GM12878 (cell line): ENCODE results near the gene ATP8A1. TPM values are rescaled to one million over a fixed set of nuclear protein-coding genes. Genes with fewer than 3 reads are reported as not detected.

Experiments used
- CTCF ChIP-seq, 3 experiments: IDR thresholded peaks in 2 of 3; conservative IDR thresholded peaks in 1 of 3; 2 replicates each; pipeline ENCODE4 v1.5.1; 2011; ENCODE audit warnings: low read depth in 3 of 3, low read length in 3 of 3, mild to moderate bottlenecking in 3 of 3, control low read depth in 2 of 3, moderate library complexity in 2 of 3, inconsistent platforms in 1 of 3, mixed read lengths in 1 of 3; ENCODE audit not compliant: control insufficient read depth in 2 of 3, insufficient read depth in 1 of 3; ENCODE audit errors: extremely low read depth in 1 of 3
- EED ChIP-seq: sonication (generic); IDR thresholded peaks from 2 replicates; pipeline ENCODE4 v1.6.1; 2016; ENCODE audit warnings: antibody characterized with exemption, low read depth
- IKZF1 ChIP-seq: fragments of 450-650 bp; conservative IDR thresholded peaks from 2 replicates; pipeline ENCODE4 v1.6.1; 2017; ENCODE audit warnings: antibody characterized with exemption, mild to moderate bottlenecking
- NFYA ChIP-seq: IDR thresholded peaks from 2 replicates; pipeline ENCODE4 v1.6.1; 2011; ENCODE audit warnings: low read depth, mild to moderate bottlenecking, low read length, improper control_type of control experiment, borderline replicate concordance
- RAD51 ChIP-seq: fragments of 450-650 bp; IDR thresholded peaks from 2 replicates; pipeline ENCODE4 v1.6.1; 2016; ENCODE audit warnings: moderate library complexity, mild to moderate bottlenecking, inconsistent platforms
- SMC3 ChIP-seq: IDR thresholded peaks from 2 replicates; pipeline ENCODE4 v1.6.1; 2011; ENCODE audit warnings: low read length, improper control_type of control experiment, borderline replicate concordance
- SPI1 ChIP-seq: IDR thresholded peaks from 2 replicates; pipeline ENCODE4 v1.6.1; 2011; ENCODE audit warnings: low read depth, mild to moderate bottlenecking, low read length, moderate library complexity, borderline replicate concordance; ENCODE audit not compliant: insufficient read depth
- SREBF1 ChIP-seq: IDR thresholded peaks from 2 replicates; pipeline ENCODE4 v1.6.1; 2012; ENCODE audit warnings: mild to moderate bottlenecking, low read length
- WRNIP1 ChIP-seq: IDR thresholded peaks from 2 replicates; pipeline ENCODE4 v1.6.1; 2011; ENCODE audit warnings: low read depth, low read length, improper control_type of control experiment, borderline replicate concordance
- YBX1 ChIP-seq: fragments of 450-650 bp; IDR thresholded peaks from 2 replicates; pipeline ENCODE4 v1.6.1; 2016; ENCODE audit warnings: antibody characterized with exemption
- ZBTB11 ChIP-seq: fragments of 450-650 bp; formaldehyde crosslinking; IDR thresholded peaks from 2 replicates; pipeline ENCODE4 v1.5.0; 2022; ENCODE audit warnings: mild to moderate bottlenecking, missing genetic modification characterization
- ZSCAN29 ChIP-seq: fragments of 450-650 bp; IDR thresholded peaks from 2 replicates; pipeline ENCODE4 v1.6.1; 2017; ENCODE audit warnings: mild to moderate bottlenecking, moderate library complexity
- polyA plus RNA-seq, 11 experiments: library from polyadenylated mRNA; depleted of rRNA in 4 of 11; unstranded in 6 of 11; stranded (reverse) in 5 of 11; fragments of >200 nt; fragmentation: Nextera tagmentation in 4 of 11; fragmentation: Illumina TruSeq in 1 of 11; extraction: Ambion mirVana in 4 of 11; extraction: Trizol in 1 of 11; gene quantifications; 1 replicate in 1 of 11; 2 replicates in 10 of 11; pipeline versions ENCODE4 v1.2.1 to v1.2.3, GENCODE V29; 2011 to 2016; ENCODE audit warnings: inconsistent platforms in 2 of 11, missing spikeins in 2 of 11, low read depth in 1 of 11
- total RNA-seq, 4 experiments: library from RNA; depleted of rRNA in 3 of 4; stranded (reverse); fragments of >200 nt in 3 of 4; fragmentation: Illumina TruSeq in 1 of 4; extraction: Trizol in 1 of 4; gene quantifications; 2 replicates each; pipeline versions ENCODE4 v1.2.1 to v1.2.3, GENCODE V29; 2013 to 2021
- TF ChIP-seq, protein P1 (sequence below): fragments of 450-650 bp; IDR thresholded peaks from 2 replicates; pipeline ENCODE4 v1.6.1; 2018; ENCODE audit warnings: borderline replicate concordance, mild to moderate bottlenecking; ENCODE audit not compliant: partially characterized antibody

ATP8A1 gene
- total and polyA plus RNA-seq, 10 of the 15 experiments (the other 5 are each of a cell fraction or from before 2014, with no cell fraction given): 9.0 to 116 (median 37.3) TPM

DNA sequence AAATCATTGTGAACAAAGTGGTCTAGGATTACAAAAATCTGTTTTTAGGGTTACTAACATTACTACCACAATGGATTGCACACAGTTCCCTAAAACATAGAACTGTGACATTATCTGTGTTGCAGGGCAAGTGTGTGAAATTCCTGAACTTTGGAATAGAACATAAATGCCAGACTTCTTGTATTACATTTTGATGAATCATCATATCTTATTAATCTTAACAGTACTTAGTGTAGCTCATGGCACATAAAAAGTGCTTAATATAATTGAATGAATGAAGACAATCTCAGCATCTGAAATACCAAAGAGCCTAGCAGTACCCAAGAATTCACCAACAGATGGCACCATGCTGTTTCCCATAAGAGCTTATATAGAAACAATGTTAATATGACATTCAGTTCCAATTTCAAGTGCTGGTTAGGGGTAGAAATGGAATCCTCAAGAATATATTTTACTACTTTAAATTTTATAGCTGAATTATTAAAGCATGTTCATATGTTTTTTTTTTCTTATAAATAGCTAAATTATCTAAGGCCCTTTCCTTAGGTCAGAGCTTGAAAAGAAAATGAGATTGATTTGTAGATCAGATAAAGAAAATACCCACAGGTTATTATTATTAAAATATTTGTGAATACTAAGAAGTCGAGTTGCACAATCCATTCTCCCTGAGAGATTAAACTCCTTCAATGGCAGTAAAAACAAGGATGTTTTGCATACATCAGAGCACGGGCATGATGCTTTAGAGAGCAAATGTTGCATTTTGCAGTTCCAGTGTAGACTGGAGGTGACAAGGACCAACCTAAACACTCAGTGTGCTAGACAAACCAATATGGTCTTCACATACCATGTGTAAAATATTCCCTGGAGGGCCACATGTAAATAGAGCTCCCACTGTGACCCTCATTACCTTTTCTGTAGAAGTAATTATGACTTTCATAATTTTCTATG, 285.3 kb downstream of the ATP8A1 start (continued):
- TF ChIP-seq CTCF (IDR thresholded peaks at IDR 0.05 in 2 of 3, conservative IDR thresholded peaks at IDR 0.05 in 1 of 3; ENCODE audit: control insufficient read depth in 2 of 3, extremely low read depth in 1 of 3, insufficient read depth in 1 of 3, low read depth in 3 of 3, low read length in 3 of 3) (peak; percentile 58 to 66 (median 64); a peak in 5 of 6 replicates), EED (no peak), SREBF1 (no peak), RAD51 (no peak), ZSCAN29 (no peak), YBX1 (no peak), WRNIP1 (no peak), NFYA (no peak), SPI1 (no peak), SMC3 (peak; percentile 81), ZBTB11 (no peak), IKZF1 (no peak)
- TF ChIP-seq, protein P1, sequence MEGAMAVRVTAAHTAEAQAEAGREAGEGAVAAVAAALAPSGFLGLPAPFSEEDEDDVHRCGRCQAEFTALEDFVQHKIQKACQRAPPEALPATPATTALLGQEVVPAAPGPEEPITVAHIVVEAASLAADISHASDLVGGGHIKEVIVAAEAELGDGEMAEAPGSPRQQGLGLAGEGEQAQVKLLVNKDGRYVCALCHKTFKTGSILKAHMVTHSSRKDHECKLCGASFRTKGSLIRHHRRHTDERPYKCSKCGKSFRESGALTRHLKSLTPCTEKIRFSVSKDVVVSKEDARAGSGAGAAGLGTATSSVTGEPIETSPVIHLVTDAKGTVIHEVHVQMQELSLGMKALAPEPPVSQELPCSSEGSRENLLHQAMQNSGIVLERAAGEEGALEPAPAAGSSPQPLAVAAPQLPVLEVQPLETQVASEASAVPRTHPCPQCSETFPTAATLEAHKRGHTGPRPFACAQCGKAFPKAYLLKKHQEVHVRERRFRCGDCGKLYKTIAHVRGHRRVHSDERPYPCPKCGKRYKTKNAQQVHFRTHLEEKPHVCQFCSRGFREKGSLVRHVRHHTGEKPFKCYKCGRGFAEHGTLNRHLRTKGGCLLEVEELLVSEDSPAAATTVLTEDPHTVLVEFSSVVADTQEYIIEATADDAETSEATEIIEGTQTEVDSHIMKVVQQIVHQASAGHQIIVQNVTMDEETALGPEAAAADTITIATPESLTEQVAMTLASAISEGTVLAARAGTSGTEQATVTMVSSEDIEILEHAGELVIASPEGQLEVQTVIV: no peak
